HL-60/S4 (cell line): Measurements from ENCODE around the gene PALM3.

Source experiments
- in situ Hi-C: fragments of 300-500 bp; cut with MboI; formaldehyde crosslinking; loops from 2 replicates; pipeline ENCODE4 v1.14.3; 2022; ENCODE audit warnings: low sequenced_read_pairs

The PALM3 gene, protein sequence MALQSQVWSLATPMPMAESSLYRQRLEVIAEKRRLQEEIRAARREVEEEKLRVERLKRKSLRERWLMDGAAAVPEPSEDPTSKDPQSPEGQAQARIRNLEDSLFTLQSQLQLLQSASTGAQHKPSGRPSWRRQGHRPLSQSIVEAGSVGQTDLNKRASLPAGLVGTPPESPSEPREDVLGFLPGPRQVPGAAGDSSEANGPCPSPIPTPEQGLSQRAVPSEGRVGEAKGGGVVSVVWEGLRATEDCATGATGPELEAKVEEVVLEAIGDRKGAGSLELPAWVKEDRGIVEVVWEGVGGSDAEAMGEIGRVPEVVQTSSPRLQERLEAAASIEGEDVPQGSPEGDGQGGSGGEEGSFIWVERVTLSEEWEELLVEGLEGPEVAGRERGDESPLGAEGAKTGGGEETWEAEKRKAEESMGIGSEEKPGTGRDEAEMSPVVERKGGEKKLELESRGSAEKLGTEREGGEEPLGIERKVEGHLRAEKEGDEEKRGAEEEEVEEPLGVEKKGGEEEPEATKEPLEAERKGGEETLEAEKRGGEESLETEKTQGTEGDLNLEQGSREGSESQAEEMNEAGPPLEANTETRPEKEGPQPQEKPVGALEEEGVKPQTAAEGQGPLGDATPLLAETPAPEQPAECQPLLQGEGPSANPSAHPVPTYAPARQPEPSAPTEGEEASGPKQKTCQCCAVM

DNA sequence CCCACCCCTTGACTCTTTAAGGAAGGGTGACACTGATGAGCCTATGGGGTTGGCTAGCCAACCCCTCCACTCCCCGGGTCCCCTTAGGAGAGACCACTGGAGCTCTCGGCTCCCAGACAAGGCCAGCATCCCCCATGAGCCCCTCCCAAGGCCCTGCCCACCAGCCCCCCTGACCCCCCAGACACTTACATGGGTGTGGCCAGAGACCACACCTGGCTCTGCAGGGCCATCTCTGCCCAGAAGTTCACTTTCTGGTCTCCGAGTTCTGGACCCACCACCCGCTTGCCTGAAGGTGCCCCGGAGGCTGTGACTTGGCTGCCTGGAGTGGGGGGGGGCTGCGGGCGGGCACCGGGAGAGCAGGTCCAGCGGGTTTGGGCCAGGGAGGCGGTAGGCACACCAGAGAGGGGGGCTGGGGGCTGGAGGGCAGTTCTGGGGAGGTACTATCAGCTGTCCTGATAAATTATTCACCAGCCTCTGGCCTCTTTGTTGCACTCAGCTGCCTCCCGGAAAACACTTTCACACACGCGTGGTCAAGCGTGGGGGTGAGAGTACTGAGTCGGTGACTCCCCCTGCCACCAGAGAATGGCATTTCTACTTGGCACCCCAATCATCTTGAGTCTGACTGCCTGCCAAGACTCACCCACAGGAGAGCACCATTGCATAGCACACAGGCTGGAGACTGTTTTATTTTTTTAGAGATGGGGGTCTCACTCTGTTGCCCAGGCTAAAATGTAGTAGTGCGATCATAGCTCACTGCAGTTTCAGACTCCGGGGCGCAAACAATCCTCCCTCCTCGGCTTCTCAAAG lies at the start of gene PALM3:
TSS of gene PALM3 (minus strand) at position 326 of the 807 bp plus-strand sequence. CDS start at position 230, 96 bp downstream.
- in situ Hi-C loops = loop anchor here (25.0 kb wide), 1 partner anchor 450 kb away; no protein-coding TSS in a partner anchor

DNA sequence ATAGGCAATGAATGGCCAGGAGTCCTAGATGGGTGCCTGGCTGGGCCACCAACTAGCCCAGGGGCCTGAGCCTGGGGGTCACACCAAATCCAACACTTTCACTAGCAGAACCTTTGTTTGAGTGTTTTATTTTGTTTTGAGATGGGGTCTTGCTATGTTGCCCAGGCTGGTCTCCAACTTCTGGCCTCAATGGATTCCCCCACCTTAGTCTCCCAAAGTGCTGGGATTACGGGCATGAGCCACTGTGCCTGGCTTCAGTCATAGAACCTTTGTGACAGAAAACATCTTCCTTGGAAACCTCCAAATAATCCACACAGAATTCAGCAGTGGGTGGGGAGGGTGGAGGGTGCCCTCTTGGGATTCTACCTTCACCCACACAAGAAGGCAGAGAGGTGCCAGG lies 49.6 kb upstream of the PALM3 start:
- in situ Hi-C loops = no loop called here

DNA sequence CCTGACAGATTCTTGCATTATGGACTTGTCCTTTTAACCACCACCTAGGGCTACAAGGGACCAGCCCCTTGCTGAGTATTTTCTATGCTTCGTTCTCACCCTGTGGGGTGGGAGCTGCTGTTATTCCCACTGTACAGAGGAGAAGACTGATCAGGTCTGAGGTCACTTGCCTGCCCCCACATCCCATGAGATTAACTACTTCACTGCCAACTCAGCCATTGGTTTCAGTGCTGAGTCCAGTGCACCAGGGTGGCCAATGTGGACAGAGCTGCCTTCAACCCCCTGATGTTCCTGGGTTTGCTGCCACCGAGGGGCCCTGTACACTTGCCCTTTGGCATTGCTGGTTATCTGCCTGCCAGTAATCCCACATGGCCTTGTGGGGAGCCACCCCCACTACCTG lies 48.8 kb upstream of the PALM3 start:
- in situ Hi-C loops = no loop called here

DNA sequence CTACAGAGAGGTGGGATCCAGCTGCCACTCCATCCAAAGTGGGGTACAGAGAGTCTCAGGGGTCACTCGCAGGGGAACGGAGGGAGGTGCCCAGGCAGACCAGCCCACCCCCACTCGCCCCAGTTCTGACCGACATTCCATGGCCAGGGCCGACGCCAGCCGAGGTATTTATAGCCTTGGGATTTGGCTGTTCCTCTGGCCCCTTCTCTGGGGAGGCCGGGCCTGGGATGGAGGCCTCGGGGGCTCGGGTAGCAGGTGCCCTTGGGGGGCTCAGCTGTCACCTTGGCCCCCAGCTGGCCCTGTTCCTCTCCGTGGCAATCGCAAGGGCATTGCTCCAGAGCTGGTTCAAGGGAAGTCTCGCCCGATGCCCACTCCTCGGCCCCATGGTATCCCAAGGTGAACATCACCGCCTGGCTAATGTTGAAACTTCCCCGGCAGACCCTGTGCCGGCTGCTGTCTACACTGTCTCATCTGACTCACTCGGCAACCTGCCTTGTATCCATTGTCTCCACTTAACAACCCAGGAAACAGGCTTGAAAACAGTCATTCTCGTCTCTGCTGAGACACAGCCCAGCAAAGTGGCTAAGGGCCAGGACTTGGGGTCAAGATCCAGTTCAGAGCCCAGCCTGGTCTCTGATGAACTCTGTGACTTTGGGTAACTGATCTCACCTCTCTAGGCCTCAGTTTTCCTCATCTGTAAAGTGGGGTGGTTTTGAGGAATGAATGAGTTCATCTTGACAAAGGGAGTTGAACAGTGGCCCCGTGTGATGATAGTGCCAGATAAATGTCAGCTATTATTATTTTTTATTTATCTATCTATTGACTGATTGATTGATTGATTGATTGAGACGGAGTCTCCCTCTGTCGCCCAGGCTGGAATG lies 45.9 kb upstream of the PALM3 start:
- in situ Hi-C loops = no loop called here

DNA sequence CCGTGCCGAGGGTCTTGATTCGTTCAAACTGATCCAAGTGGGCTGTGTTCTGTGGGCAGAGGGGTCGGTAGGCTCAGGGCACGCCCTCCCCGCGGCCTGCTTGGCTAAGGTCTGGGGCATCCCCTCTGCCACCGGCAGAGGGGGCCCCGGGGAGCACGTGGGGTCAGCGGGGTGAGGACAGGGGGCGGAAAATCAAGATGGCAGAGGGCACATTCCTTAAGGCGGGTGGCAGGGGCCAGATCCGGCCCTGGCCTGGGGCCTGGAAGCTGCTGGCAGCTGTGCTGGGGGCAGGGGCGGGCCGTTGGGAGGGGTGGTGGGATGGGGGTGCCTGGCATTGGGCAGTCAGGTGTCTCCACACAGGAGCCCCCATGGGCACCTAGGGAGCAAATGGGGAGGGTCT lies 45.0 kb upstream of the PALM3 start:
- in situ Hi-C loops = no loop called here

DNA sequence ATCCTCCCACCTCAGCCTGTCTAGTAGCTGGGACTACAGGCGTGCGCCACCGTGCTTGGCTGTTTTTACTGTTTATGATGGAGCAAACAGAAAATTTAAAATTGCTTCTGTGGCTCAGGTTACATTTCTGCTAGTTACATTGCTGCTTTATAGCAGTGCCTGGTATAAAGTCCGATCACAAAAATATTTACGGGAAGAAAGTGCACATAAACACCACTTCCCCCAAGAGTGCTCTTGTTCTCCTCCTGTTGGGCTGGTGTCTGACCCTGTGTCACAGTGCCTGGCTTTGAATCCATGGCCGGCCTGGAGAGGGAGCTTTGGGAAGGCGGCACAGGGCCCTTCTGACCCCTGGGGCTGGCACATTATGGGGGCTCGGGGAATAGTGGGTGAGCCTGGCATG lies 43.8 kb upstream of the PALM3 start:
- in situ Hi-C loops = no loop called here

DNA sequence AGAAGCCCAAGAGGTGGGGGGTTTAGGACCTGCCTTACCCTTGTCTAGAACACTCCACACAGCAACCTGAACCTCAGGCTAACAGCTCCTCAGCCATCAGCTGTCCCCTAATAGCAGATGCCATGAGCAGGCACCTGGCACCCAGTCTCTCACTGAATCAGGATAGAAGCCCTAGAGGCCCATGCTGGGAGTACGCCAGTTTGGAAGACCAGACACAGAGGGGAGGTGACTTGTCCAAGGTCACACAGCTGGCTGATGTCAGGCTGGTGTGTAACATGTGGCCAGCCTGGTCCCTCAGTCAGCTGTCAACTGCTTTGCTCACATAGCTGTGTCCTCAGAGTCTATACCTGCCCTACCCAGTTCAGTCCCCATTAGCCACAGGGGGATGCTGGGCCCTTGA lies 41.4 kb upstream of the PALM3 start:
- in situ Hi-C loops = no loop called here

DNA sequence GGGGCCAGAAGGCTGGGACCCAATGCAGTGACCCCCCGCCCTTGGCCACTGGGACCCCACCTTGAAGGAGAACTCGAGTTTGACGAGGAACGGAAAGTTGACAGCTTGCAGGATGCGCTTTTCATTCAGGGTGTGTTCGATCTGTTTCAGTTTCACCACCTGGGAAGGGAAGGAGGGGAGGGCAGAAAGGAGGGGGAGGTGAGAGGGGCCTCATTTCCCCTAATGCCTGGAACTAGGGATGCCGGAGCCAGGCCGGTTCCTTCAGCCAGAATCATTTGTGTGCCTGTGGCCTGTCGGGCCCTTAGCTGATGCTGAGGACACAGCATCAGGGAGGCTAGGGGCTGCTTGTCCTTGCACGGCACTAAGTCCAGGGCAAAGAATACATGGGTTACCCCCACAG lies 40.9 kb upstream of the PALM3 start:
- in situ Hi-C loops = no loop called here

DNA sequence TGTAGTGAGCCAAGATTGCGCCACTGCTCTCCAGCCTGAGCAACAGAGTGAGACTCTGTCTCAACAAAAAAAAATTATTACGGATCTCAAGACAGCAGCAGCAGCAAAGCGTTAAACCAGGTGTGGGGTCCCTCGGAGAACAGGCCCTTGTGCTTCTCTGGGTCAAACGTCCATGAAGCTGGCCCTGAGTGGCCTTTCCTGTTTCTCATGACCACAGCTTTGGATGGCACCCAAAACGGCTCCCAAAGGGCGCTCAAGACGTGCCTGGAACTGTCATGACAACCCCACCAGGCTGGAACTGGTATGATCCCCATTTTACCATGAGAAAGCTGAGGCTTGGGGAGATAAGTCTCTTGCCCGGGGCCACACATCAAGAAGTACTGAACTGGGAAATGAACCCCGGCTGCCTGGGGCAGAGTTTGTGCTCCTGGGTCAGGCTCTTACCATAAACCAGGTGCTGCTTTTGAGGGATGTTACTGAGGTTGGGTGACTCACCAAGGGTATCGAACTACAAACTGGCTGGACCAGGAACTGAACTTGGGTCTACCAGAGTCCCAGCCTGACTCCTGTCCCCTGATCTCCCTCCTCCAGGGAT lies 40.3 kb upstream of the PALM3 start:
- in situ Hi-C loops = no loop called here

DNA sequence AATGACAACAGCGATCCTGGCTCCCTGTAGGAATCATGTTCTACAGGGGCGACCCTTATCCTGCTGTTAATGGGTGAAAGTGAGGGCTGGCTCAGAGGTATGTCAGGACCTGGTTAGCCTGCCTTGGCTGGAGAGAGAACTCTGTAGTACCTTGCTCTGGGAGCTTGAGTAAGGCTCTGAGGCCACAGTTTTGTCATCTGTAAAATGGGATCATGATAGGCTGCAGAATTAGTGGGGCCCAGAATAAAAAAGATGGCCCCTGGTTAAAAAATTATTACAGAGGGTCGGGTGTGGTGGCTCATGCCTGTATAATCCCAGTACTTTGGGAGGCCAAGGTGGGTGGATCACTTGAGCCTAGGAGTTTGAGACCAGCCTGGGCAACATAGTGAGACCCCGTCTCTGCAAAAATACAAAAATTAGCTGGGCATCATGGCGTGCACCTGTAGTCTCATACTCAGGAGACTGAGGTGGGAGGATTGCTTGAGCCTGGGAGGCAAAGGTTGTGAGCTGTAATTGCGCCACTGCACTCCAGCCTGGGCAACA lies 39.2 kb upstream of the PALM3 start:
- in situ Hi-C loops = no loop called here

DNA sequence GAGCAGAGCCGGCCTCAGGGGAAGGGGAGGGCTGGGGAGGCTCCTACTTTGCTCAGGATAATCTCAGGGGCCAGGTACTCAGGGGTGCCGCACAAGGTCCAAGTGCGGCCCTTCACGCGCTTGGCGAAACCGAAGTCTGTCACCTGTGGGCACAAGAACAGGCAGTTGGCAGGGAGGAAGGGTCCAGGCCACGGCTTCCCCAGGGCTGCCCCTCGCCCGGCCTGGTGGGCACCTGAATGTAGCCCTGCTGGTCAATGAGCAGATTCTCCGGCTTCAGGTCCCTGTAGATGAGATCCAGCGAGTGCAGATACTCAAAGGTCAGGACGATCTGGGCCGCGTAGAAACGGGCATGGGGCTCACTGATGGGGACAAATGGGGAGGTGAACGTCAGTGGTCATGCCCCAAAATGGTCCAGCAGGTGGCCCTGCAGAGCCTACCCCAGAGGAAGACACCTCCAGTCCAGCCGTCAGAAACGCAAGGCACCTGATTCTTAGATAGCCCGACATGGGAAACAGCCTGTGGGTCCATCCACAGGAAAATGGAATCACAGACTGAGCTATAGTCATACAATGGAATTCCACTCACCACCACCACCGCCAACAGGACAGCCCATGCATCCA lies 35.8 kb upstream of the PALM3 start:
- in situ Hi-C loops = no loop called here

DNA sequence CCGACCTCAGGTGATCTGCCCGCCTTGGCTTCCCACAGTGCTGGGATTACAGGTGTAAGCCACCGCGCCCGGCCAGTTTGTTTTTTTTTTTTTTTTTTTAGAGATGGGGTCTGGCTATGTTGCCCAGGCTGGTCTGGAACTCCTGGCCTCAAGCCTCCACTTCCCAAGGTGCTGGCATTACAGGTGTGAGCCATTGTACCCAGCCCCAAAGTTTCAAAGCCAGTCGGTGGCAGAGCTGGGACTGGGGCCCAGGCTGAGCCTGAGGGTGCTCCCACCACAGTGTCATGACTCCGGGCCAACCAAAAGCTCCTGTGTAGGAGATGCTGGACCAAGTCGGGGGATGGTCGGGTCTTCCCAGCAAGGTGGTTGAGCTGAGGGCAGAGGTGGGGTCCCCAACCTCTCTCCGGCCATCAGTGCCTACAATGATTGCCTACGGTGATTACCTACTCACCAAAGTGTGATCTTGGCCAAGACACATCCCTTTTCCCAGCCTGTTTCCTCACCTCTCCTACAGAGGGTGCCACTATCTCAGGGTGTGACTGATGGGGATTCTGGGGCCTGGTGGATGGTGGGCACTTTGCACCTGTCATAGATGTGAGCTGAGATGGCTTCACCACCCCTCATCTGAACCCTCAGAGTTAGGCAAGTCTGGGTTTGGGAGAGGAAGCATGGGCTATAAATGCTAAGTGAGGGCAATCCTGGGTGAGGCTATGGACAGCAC lies 34.6 kb upstream of the PALM3 start:
- in situ Hi-C loops = no loop called here

DNA sequence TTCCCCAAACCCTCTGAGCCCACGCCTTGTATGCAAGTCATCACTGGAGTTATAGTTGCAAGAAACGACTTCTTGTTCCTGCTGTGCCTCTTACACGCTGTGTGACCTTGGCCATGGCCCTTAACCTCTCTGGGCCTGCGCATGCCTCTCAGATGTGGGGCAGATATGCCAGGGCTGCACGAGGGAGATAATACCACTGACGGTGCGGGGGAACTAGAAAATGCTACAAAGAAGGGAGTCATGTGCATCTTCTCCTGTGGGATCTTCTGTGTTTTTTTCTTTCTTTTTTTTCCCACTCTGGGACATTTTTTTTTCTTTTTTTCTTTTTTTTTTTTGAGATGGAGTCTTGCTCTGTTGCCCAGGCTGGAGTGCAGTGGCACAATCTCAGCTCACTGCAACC lies 33.0 kb upstream of the PALM3 start:
- in situ Hi-C loops = no loop called here

DNA sequence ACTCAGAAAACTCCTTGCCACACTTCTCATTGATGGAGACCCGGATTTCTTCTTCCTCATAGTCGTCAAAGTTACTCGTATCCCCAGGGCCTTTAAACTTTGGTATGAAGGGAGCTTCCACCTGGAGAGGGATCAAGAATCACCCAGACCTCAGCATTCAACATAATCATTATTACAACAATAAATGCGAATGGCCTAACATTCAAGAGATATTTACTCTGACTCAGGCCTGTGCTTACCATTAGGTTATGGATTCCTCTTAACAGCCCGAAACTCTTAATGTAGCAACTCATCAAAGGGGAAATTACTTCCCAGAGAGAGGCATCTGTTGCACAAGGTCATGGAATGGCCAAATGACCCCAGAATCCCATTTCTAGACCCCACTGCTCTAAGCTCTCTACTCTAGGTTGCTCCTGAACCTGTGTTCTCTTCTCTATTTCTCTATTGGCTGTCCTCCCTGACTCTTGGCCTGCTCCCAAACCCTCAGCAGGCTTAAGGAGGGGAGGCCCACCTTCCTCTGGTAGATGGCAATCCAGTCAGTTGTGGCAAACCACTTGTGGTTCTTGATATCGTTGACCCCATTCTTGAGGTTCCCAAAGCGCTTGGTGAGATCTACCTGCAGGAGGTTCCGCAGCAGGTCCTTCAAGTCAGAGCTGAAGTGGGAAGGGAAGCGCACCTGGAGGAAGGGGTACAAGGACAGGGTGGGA lies 31.4 kb upstream of the PALM3 start:
- in situ Hi-C loops = no loop called here

DNA sequence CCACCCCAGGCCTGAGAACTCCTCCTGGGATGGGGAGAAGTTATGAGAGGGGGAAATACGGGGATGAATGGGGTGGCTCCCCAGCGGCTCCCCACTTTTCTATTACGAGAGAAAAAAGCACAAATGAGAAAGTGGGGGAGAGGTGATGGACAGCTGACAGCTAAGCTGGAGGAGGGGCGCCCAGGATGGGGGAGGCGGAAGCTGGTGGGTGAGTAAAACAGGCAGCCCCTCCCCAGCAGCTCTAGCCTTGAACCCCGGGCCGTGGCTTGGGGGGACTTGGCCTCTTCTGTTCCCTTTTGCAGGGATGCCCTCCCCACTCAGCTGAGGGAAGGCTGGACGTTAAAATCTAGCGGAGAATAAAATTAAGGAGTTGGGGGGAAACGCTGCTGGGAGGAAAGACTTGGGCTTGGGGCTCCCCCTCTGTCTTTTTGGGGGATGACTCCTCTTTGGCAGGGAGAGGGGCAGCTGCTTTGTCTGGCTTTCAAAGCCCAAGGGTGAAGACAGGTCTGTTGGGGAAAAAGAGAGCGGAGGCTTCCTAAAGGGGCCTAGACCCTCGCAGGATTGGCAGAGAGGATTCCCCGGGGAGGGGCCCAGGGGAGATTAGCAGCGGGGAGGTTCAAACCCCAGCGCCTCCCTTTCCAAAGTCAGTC lies 30.1 kb upstream of the PALM3 start:
- in situ Hi-C loops = no loop called here

DNA sequence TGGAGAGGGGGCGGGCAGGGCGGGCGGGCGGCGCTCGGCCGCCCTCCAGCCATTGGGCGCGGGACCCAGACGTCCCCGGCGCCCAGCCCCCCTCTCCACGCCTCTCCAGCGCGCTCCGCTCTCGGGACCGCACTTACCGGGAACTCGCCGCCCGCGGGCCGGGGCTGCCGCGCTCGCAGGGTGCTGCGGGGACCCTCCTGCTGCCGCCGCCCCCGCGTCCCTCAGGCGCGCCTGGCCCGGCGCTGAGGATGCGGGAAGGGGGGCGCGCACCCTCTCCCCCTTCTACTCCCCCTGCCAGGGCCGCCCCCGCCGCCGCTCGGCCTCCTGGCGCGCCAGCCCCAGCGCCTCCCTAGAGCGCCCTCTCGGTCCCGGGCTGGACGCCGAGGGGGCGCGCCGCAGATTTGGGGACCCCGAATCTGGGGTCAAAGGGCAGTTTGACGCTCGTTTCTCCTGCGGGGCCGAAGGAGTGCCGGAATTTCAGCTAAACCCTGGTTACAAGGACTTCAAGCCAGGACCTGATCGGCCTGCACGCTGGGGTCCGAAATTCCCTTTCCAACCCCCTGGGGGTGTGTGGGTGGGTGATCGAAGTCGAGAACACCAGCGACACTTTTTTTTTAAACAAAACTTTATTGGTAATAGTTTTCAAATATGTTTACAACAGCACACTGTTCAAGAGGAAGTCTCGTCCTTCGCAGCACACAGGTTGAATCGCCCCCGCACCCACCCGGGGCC lies 29.4 kb upstream of the PALM3 start:
- in situ Hi-C loops = no loop called here

DNA sequence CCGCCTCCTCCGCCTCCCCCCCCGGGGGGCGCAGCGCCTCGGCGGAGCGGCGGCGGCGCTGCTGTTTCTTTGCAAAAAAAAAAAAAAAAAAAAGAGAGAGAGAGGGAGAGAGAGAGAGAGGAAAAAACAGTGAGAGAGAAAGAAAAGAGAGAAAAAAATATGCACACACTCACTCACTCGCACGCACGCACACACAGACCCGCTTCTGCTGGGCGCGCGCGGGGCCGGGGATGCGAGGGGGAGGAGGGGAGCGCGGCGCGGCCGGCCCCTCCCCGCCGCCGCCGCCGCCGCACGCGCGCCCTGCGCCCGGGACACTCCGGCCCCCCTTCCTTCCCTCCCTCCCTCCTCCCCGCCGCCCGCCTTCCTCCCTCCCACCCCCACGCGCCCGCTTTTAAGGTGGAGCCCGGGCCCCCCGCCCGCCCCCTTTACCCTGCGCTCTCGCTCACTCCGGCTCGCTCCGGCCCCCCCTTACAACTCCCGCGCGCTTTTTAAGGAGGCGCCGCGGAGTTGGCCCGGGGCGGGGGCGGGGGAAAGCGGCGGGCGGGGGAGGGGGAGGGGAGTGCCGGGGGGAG lies 28.7 kb upstream of the PALM3 start, which contains the start of gene SAMD1:
TSS of gene SAMD1 (minus strand) at position 243 of the 572 bp plus-strand sequence.
- in situ Hi-C loops = no loop called here
